ENCODE data around the gene INPP5D. TPM values are rescaled to one million over a fixed set of nuclear protein-coding genes. Genes with fewer than 3 reads are reported as not detected.

Gene INPP5D
- total and polyA plus RNA-seq, 4 experiments from 2014 or later: 29.6 to 127 (median 121) TPM

- no peaks in the 10 kb centered on the region for H3K27me3 ChIP-seq (ENCODE audit: insufficient read depth, low read length)
- no peak for DNase-seq
- peak within 1 kb of the TSS in 1 of 7 donors; percentile 64 for H3K27ac Mint-ChIP-seq
- no peaks in the 10 kb centered on the region for H3K36me3 ChIP-seq (ENCODE audit: insufficient read depth, low read length)
- no peaks in the 10 kb centered on the region for H3K4me1 ChIP-seq (ENCODE audit: insufficient read depth, low read length)
- no peaks in the 10 kb centered on the region for H3K4me1 Mint-ChIP-seq
- no peak within 1 kb of the TSS for H3K4me3 Mint-ChIP-seq
- no peaks in the 10 kb centered on the region for H3K9me3 Mint-ChIP-seq
- no peaks in the 10 kb centered on the region for H3K27me3 Mint-ChIP-seq
- no peak within 1 kb of the TSS for H3K4me3 ChIP-seq (ENCODE audit: low read length in 2 of 2)
- intact Hi-C loops (cut with micrococcal nuclease): no loop called here
- ChIA-PET CTCF (ENCODE audit: partially characterized antibody) (interaction anchor here (1.4 kb wide), 1 partner anchor 21 kb away, joined by 7 read pairs; no protein-coding TSS in a partner anchor), POLR2A (ENCODE audit: partially characterized antibody) (no interaction called here)
- H3K27ac ChIP-seq (ENCODE audit: low read depth, low read length): no peak within 1 kb of the TSS
- H3K9me3 ChIP-seq (ENCODE audit: control insufficient read depth in 1 of 2, low read length in 2 of 2): no peaks in the 10 kb centered on the region
- H3K36me3 Mint-ChIP-seq: no peaks in the 10 kb centered on the region
Observed at GRCh38 chr2:233032551-233033320, 27.4 kb upstream of the INPP5D start, which contains the start of gene NEU2. TSS of gene NEU2 (plus strand) at chr2:233032672. CDS start at chr2:233032672, 0 bp downstream.

- no peaks in the 10 kb centered on the region for H3K4me1 ChIP-seq (ENCODE audit: insufficient read depth, low read length)
- POLR2A ChIA-PET (ENCODE audit: partially characterized antibody): no interaction called here
- no peaks in the 10 kb centered on the region for H3K27me3 ChIP-seq (ENCODE audit: insufficient read depth, low read length)
- Mint-ChIP-seq H3K4me3 (no peak overlapping the region), H3K36me3 (no peaks in the 10 kb centered on the region), H3K4me1 (no peaks in the 10 kb centered on the region), H3K27ac (no peak overlapping the region), H3K9me3 (no peaks in the 10 kb centered on the region), H3K27me3 (no peaks in the 10 kb centered on the region)
- H3K36me3 ChIP-seq (ENCODE audit: insufficient read depth, low read length): no peaks in the 10 kb centered on the region
- no peak overlapping the region for H3K4me3 ChIP-seq (ENCODE audit: low read length in 2 of 2)
- no peak overlapping the region for H3K27ac ChIP-seq (ENCODE audit: low read depth, low read length)
- H3K9me3 ChIP-seq (ENCODE audit: control insufficient read depth in 1 of 2, low read length in 2 of 2): no peaks in the 10 kb centered on the region
- intact Hi-C loops (cut with micrococcal nuclease): no loop called here
- no peak for DNase-seq
- CTCF ChIA-PET (ENCODE audit: partially characterized antibody): interaction anchor here (1.4 kb wide), 1 partner anchor 20 kb away, joined by 7 read pairs; no protein-coding TSS in a partner anchor
Observed at GRCh38 chr2:233033672-233034071, 26.5 kb upstream of the INPP5D start.

GRCh38 chr2:233034091-233034882 is 25.9 kb upstream of the INPP5D start:
- ChIA-PET CTCF (ENCODE audit: partially characterized antibody) (interaction anchor here (1.4 kb wide), 1 partner anchor 20 kb away, joined by 7 read pairs; no protein-coding TSS in a partner anchor), POLR2A (ENCODE audit: partially characterized antibody) (no interaction called here)

GRCh38 chr2:233035426-233036161 is 24.5 kb upstream of the INPP5D start:
- H3K9me3 ChIP-seq (ENCODE audit: control insufficient read depth in 1 of 2, low read length in 2 of 2): no peaks in the 10 kb centered on the region
- H3K4me3 ChIP-seq (ENCODE audit: low read length in 2 of 2): no peak overlapping the region
- ChIA-PET POLR2A (ENCODE audit: partially characterized antibody) (no interaction called here), CTCF (ENCODE audit: partially characterized antibody) (no interaction called here)
- Mint-ChIP-seq H3K27ac (no peak overlapping the region), H3K4me1 (no peaks in the 10 kb centered on the region), H3K4me3 (no peak overlapping the region), H3K9me3 (no peaks in the 10 kb centered on the region), H3K27me3 (no peaks in the 10 kb centered on the region), H3K36me3 (no peaks in the 10 kb centered on the region)
- H3K27ac ChIP-seq (ENCODE audit: low read depth, low read length): no peak overlapping the region
- H3K27me3 ChIP-seq (ENCODE audit: insufficient read depth, low read length): no peaks in the 10 kb centered on the region
- no peak for DNase-seq
- no peaks in the 10 kb centered on the region for H3K4me1 ChIP-seq (ENCODE audit: insufficient read depth, low read length)
- H3K36me3 ChIP-seq (ENCODE audit: insufficient read depth, low read length): no peaks in the 10 kb centered on the region
- intact Hi-C loops (cut with micrococcal nuclease): no loop called here

More at GRCh38 chr2:233034091-233034882, 25.9 kb upstream of the INPP5D start:
- no peak for DNase-seq
- no peaks in the 10 kb centered on the region for H3K9me3 ChIP-seq (ENCODE audit: control insufficient read depth in 1 of 2, low read length in 2 of 2)
- H3K27me3 ChIP-seq (ENCODE audit: insufficient read depth, low read length): no peaks in the 10 kb centered on the region
- no peak overlapping the region for H3K4me3 Mint-ChIP-seq
- H3K27ac ChIP-seq (ENCODE audit: low read depth, low read length): no peak overlapping the region
- H3K36me3 Mint-ChIP-seq: no peaks in the 10 kb centered on the region
- no peaks in the 10 kb centered on the region for H3K4me1 ChIP-seq (ENCODE audit: insufficient read depth, low read length)
- no peaks in the 10 kb centered on the region for H3K9me3 Mint-ChIP-seq
- intact Hi-C loops (cut with micrococcal nuclease): no loop called here
- no peaks in the 10 kb centered on the region for H3K4me1 Mint-ChIP-seq
- H3K36me3 ChIP-seq (ENCODE audit: insufficient read depth, low read length): no peaks in the 10 kb centered on the region
- H3K27ac Mint-ChIP-seq: no peak overlapping the region
- H3K27me3 Mint-ChIP-seq: no peaks in the 10 kb centered on the region
- no peak overlapping the region for H3K4me3 ChIP-seq (ENCODE audit: low read length in 2 of 2)

GRCh38 chr2:233036162-233036838 is 23.8 kb upstream of the INPP5D start:
- Mint-ChIP-seq H3K4me3 (no peak overlapping the region), H3K27me3 (no peaks in the 10 kb centered on the region), H3K9me3 (no peaks in the 10 kb centered on the region), H3K27ac (no peak overlapping the region), H3K4me1 (no peaks in the 10 kb centered on the region), H3K36me3 (no peaks in the 10 kb centered on the region)
- no peak overlapping the region for H3K27ac ChIP-seq (ENCODE audit: low read depth, low read length)
- no peaks in the 10 kb centered on the region for H3K27me3 ChIP-seq (ENCODE audit: insufficient read depth, low read length)
- no peak overlapping the region for H3K4me3 ChIP-seq (ENCODE audit: low read length in 2 of 2)
- ChIA-PET CTCF (ENCODE audit: partially characterized antibody) (no interaction called here), POLR2A (ENCODE audit: partially characterized antibody) (no interaction called here)
- H3K4me1 ChIP-seq (ENCODE audit: insufficient read depth, low read length): no peaks in the 10 kb centered on the region
- intact Hi-C loops (cut with micrococcal nuclease): no loop called here
- H3K36me3 ChIP-seq (ENCODE audit: insufficient read depth, low read length): no peaks in the 10 kb centered on the region
- no peaks in the 10 kb centered on the region for H3K9me3 ChIP-seq (ENCODE audit: control insufficient read depth in 1 of 2, low read length in 2 of 2)
- DNase-seq: no peak

- no peak for DNase-seq
- ChIA-PET CTCF (ENCODE audit: partially characterized antibody) (no interaction called here), POLR2A (ENCODE audit: partially characterized antibody) (no interaction called here)
- H3K36me3 ChIP-seq (ENCODE audit: insufficient read depth, low read length): no peaks in the 10 kb centered on the region
- H3K9me3 ChIP-seq (ENCODE audit: control insufficient read depth in 1 of 2, low read length in 2 of 2): no peaks in the 10 kb centered on the region
- no peak overlapping the region for H3K27ac ChIP-seq (ENCODE audit: low read depth, low read length)
- no peaks in the 10 kb centered on the region for H3K4me1 Mint-ChIP-seq
- peaks cover under 1 to 2% of the 10 kb centered on the region in 2 donors for H3K27me3 Mint-ChIP-seq
- H3K27me3 ChIP-seq (ENCODE audit: insufficient read depth, low read length): no peaks in the 10 kb centered on the region
- H3K4me3 Mint-ChIP-seq: no peak overlapping the region
- H3K36me3 Mint-ChIP-seq: no peaks in the 10 kb centered on the region
- H3K4me1 ChIP-seq (ENCODE audit: insufficient read depth, low read length): no peaks in the 10 kb centered on the region
- intact Hi-C loops (cut with micrococcal nuclease): no loop called here
- H3K27ac Mint-ChIP-seq: peak overlapping the region in 1 of 7 donors; percentile 37
- H3K4me3 ChIP-seq (ENCODE audit: low read length in 2 of 2): no peak overlapping the region
- H3K9me3 Mint-ChIP-seq: no peaks in the 10 kb centered on the region
Observed at GRCh38 chr2:233037078-233037477, 23.1 kb upstream of the INPP5D start.
